AG10803 (cell line): ENCODE data around the gene NDUFV2.

Source experiments
- DNase-seq: peaks from one replicate; pipeline ENCODE4 v3.0.0; 2010; ENCODE audit warnings: low read depth
- H3K4me3 ChIP-seq: 2 replicates; pipeline ENCODE4 v1.5.1; 2011; ENCODE audit warnings: mild to moderate bottlenecking, low read length, control low read depth
- TF ChIP-seq, protein P1 (sequence below): conservative IDR thresholded peaks from 2 replicates; pipeline ENCODE4 v1.5.1; 2011; ENCODE audit warnings: mild to moderate bottlenecking, low read length, control low read depth, inconsistent platforms

NDUFV2 gene

DNA sequence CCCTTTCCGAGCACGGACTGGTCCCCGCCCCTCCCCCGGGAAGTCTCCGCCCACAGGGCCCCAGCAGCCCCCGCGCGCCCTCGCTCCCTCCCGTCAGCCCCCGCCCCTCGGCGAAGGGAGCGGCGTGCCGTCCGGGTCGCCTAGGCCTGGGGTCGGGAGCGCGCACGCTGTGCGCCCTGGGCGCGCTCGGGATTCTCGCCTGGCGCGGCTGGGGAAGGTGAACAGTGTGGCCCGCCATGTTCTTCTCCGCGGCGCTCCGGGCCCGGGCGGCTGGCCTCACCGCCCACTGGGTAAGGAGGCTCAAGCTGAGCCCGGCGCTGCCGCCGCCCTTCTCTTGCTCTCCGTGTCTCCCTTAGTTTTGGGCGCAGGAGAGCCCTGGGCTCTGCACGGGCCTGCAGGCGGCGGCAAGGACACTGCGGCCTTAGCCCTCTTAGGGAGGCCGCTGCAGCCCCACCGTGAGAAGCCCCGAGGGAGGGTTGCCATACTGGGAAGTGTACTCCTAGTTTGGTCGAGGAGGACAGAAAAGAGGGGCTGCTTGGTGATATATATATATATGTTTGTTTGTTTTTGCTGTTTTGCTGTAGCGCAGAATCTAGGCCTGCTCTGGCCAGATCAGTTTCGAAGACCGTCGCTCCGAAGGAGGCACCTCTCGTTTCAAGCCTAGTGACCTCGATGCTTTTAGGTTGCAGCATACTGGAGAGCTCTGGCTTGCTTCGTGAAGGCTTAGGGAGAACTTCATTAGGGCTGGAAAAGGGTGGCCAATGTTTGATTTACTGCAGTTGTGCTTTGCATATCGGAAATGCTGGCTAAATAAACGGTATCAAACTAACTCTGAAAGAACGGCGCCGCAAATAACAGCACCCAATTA is at the start of gene NDUFV2:
NDUFV2 (plus strand) TSS at position 192 of the 868 bp plus-strand sequence; CDS start at position 237, 45 bp downstream.
- peak within 1 kb of the TSS; percentile 88 for H3K4me3 ChIP-seq
- peak; percentile 93 for DNase-seq
- TF ChIP-seq, protein P1, sequence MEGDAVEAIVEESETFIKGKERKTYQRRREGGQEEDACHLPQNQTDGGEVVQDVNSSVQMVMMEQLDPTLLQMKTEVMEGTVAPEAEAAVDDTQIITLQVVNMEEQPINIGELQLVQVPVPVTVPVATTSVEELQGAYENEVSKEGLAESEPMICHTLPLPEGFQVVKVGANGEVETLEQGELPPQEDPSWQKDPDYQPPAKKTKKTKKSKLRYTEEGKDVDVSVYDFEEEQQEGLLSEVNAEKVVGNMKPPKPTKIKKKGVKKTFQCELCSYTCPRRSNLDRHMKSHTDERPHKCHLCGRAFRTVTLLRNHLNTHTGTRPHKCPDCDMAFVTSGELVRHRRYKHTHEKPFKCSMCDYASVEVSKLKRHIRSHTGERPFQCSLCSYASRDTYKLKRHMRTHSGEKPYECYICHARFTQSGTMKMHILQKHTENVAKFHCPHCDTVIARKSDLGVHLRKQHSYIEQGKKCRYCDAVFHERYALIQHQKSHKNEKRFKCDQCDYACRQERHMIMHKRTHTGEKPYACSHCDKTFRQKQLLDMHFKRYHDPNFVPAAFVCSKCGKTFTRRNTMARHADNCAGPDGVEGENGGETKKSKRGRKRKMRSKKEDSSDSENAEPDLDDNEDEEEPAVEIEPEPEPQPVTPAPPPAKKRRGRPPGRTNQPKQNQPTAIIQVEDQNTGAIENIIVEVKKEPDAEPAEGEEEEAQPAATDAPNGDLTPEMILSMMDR, result no peak

DNA sequence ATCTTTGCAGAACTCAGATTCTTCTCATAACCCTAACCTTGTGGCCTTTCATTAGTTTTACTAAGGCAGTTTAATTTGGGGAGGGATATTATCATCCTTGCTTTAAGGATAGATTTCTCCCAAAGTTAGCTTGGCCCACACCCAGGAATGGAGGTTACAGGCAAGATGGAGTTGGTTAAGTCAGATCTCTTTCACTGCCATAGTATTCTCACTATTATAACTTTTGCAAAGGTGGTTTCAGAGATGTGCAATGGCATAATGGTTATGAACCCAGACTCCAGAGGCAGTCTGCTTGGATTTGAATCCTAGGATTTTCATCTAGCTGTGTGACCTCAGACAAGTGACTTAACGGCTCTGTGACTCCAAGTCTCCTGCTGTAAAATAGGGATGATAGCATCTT is 48.7 kb upstream of the NDUFV2 start:
- no peak overlapping the region for H3K4me3 ChIP-seq
- DNase-seq, result no peak
- TF ChIP-seq, protein P1, result no peak

DNA sequence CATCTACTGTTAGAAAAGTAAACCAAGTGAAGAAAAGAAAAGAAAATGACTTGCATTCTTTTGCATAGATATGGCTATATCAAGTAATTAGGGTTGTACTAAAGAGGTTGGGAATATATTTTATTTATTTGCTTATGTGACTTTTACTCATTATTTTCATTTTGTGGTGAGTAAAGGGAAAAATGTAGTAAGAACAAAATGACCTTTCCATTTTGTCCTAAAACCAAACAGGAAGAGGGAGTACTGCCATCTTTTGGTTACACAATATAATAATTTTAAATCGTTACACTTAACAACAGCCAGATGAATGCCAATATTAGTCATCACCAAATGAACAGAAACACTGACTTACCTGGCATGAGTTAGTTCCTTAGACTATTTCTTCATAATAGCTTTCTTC is 47.3 kb upstream of the NDUFV2 start:
- DNase-seq, result peak; percentile 93
- TF ChIP-seq, protein P1, result peak; percentile 43
- no peak overlapping the region for H3K4me3 ChIP-seq

DNA sequence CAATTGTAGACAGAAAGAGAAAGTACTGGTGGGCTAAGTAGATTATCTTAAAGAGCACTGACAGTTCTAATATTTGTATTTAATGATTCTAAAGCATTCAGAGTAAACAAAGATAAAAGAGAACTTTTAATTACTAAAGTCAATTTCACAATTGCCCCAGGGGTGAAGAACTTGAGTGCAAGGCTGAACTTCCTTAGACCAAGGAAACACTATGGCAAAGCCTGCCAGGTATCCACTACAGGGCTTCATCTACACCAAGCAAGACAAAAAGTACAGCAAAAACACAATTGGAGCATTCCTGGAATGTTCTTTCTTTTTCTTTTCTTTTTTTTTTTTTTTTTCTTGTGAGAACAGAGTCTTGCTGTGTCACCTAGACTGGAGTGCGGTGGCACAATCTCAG is 46.9 kb upstream of the NDUFV2 start:
- DNase-seq, result peak; percentile 11
- TF ChIP-seq, protein P1, result no peak
- no peak overlapping the region for H3K4me3 ChIP-seq

DNA sequence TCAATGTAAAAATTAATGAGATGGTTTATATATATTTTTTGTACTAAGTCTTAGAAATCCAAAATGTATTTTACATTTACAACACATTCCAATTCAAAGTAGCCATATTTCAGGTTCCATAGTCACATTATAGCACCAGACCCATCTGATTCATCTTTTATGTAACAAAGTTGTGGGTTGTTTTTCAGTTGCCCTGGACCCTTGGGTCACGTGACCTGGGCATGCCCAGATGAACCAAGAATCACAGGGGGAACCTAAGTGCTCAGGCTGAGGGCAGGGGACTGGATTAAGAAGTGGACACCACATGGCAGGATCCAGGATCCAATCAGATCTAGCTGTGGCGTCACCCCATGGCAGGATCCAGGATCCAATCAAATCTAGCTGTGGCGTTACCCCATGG is 44.9 kb upstream of the NDUFV2 start:
- DNase-seq, result no peak
- no peak overlapping the region for H3K4me3 ChIP-seq
- TF ChIP-seq, protein P1, result no peak

DNA sequence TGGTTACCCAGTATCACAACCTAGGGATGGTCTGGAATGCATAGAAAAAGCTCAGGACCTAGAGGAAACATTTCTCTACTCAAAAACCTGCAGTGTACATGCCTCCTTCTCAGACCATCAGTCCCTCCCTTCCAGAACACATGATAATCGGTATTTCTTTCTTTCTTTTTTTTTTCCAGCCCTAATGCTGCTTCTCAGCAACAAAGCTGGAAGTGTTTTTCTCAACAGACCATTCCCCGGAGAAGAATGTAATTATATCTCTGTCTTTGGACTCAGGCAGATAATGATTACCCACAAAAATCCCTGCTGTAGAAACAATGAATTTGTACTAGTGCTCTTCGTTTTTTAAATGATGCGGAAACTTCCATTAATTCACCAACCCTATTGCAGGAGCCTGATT is 44.1 kb upstream of the NDUFV2 start:
- peak; percentile 47 for DNase-seq
- TF ChIP-seq, protein P1, result no peak

DNA sequence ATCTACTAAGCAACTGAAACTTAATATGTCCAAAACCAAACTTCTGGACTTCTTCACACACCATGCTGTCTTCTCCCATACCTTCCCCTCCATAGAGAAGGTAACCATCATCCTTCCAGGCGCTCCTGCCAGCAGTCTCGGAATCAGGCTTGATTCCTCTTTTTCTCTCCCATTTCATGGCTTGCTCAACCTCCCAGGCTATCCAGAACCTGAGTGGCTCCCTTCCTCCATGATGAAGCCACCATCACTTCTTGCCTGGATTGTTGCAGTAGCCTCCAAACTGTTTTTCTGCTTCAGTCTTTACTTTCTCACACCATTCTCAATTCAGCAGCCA is 40.1 kb upstream of the NDUFV2 start:
- TF ChIP-seq, protein P1, result no peak
- no peak overlapping the region for H3K4me3 ChIP-seq
- no peak for DNase-seq

More for the DNA sequence above, 44.1 kb upstream of the NDUFV2 start:
- no peak overlapping the region for H3K4me3 ChIP-seq
